HG02852 (cell line): Measurements from ENCODE around the gene WRNIP1.
"Not testable (repeated sequence)": the region's sequence is repeated elsewhere in the genome, so short reads cannot be mapped to it uniquely, and the experiment has no call there.

Source experiments
- ATAC-seq: cut with Tn5 transposase; IDR thresholded peaks from one replicate; pipeline ENCODE4 v1.9.1; 2021; ENCODE audit warnings: mild to moderate bottlenecking, moderate library complexity; ENCODE audit not compliant: unreplicated experiment

WRNIP1 gene

DNA sequence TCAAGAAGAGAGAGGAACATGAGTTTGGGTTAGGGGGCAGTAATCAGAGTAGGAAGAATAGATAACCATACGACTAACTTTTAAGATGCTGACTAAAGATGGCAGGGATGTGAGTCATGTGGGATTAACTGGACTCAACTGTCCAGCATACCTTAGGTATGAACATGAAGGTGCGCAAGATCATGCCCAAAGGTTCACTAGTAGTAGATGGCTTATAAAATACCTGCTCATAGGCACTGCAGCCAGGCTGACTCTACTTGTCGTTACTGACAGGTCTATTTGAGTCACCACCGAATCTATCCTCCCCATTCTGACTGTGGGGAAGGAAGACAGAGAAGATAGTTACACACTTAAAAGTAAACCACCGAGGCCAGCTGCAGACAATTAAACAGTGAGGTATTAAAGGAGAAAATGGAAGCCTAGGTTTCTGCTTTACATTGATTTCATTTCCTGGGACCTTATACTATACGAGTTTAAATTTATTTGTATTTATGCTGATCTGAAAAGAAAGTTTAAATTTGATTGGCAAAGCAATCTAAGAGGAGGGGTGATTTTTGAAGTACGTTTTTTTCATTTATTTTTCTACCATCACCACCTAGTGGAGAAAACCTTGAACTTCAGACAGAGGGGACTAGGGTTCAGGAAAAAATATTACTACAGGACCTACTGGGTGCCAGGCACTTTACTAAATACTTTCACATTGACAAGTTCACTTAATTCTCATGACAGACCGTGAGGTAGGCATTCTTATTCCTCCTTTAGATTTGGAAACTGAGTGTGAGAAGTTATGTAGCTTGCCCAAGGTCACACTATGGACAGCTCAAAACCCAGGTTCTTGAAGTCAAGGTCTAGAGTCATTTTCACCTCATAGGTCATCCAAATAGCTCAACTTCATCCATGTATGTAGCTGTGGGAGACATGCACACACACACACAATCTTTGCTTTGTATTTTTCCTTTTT lies 4.0 kb upstream of the WRNIP1 start:
- no peak for ATAC-seq

DNA sequence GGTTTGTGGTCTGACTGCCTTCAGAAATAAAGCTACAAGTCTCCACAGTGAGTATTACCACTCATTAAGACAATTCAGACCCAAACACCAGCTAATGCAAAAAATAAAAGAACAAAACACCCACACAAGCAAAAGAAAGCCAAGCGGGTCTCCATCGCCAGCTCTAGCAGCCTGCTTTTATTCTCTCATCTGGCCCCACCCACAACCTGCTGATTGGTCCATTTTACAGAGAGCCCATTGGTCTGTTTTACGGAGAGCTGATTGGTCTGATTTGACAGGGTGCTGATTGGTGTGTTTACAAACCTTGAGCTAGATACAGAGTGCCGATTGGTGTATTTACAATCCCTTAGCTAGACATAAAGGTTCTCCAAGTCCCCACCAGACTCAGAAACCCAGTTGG lies 2.3 kb upstream of the WRNIP1 start:
- not testable (repeated sequence) for ATAC-seq

DNA sequence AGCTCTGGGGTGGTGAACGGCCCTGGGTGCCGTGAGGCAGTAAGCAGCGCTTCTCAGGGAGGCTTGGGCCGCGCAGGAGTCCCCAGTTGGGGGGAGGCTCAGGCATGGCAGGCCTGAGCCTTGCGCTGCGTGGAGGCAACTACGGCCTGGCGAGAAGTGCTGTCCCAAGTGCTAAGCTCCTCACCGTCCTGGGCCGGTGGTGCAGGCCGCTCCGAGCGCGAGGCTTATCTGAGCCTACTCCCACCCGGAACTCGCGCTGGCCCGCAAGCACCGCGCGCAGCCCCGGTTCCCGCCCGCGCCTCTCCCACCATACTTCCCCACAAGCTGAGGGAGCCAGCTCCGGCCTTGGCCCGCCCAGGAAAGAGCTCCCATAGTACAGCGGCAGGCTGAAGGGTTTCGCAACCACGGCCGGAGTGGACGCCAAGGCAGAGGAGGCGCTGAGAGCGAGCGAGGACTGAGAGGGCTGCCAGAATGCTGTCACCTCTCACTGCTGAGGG lies 1.8 kb upstream of the WRNIP1 start:
- ATAC-seq = no peak

GRCh38 chr6:2763876-2764540 lies 1.2 kb upstream of the WRNIP1 start:
- no peak for ATAC-seq

DNA sequence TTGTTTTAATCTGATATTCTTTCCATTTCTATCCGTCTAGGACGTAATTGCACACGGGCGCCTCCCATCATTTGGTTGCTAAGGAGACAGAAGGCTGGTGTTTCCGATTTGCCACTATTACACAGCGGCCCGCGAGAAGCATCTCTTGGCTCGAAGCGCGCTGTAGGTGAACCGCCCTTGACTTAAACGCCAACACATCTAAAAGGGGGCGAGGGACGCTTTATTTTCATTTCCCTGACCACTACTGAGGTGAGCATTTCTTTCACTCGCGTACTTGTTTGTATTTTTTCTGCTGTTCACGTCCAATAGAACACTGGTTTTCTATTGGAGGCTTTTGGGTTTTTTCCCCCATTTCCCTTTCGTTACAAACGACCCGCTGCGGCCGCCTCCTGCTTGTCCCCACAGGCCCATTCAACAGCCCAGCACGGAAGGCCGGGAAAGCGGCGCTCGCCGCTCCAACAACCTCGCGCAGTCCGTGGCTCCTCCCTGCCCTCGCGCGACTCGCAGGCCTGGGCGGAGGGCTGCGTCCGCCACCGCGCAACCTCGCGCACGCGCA lies 505 bp upstream of the WRNIP1 start:
- ATAC-seq = peak; percentile 59

DNA sequence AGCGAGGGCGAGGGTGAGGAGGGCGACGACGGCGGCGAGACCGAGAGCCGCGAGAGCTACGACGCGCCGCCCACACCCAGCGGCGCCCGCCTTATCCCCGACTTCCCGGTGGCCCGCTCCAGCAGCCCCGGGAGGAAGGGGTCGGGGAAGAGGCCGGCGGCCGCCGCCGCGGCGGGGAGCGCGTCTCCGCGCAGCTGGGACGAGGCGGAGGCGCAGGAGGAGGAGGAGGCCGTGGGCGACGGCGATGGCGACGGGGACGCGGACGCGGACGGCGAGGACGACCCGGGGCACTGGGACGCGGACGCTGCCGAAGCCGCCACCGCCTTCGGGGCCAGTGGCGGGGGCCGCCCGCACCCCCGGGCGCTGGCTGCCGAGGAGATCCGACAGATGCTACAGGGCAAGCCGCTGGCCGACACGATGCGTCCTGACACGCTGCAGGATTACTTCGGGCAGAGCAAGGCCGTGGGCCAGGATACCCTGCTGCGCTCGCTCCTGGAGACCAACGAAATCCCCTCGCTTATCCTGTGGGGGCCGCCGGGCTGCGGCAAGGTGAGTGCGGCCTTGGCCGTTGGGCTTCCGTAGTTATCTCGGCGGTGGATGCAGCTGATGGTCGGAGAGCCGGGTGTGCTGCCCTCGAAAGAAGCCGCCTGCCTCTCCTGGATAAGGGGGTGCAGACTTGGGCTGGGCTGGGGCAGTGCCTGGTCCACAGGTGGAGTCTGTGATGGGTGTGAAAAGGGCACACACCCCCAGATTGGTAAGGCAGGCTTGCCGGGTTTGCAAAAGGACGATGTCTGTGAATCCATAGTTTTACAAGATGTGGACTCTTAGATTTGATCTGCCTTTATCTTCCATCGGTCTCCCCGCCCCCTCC lies 938 bp downstream of the WRNIP1 start:
- ATAC-seq = peak; percentile 2

GRCh38 chr6:2766767-2767656 lies 1.8 kb downstream of the WRNIP1 start:
- ATAC-seq = no peak

DNA sequence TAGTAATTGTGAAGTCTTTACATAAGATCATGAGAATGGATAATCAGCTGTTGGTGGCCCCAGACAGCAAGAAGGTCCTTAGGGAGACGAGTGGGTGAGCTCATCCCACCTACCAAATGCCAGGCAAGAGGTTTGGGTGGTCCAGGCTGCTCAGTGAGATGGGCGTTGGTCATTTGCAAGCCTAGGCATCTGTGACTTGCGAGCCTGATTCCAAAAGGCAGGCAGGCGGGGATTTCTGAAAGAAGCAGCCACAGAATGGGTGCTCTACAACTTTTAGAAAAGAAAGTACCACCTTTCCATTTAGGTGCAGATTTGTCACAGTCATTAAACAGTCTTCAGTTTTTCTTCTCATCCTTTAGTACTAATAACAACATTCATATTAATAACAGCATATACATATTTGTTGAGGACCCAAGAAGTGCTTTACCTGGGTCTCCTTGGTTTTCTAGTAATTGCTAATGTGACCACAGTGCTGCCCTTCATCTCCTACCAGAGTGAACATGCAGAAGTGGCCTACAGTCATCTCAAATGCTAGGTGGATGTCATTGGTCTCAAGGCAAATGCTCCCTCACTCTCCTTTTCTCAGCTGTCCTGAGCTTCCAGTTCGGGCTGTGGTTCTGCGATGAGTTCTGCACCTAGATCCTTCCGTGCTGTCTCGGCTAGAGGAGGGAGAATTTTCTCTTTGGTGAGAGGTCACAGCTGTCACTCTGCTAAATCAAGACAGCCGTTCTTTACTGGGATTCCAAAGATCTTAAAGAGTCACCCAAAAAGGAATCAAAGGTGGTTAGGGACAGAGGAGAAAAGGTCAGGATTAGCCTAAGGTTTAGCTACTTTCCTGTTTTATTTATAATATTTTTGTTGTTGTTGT lies 2.7 kb downstream of the WRNIP1 start:
- no peak for ATAC-seq

- ATAC-seq = no peak
Observed at GRCh38 chr6:2768696-2769095, 3.5 kb downstream of the WRNIP1 start.

GRCh38 chr6:2770171-2770570 lies 5.0 kb downstream of the WRNIP1 start:
- ATAC-seq = no peak

- ATAC-seq = no peak
Observed at GRCh38 chr6:2771079-2771478, 5.9 kb downstream of the WRNIP1 start.

DNA sequence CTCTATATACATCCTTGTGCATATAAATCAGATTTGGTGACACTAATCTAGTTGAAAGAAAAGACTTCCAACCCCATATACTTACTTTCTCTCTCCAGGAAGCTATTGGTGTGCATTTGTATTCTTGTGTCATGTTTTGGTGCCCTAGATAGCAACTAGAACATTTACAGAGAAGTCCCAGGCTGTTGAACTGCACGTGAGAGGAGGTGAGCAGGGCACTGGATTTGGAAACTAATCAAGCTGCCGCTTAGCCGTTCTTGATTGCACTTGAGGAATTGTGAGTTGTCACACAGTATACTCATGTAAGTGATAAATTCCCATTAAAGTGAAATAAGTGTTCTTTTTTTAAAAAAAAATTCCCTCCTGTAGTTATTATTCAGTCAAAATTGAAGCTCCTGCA lies 7.6 kb downstream of the WRNIP1 start:
- no peak for ATAC-seq

GRCh38 chr6:2773449-2773848 lies 8.3 kb downstream of the WRNIP1 start:
- ATAC-seq = no peak

- no peak for ATAC-seq
Observed at GRCh38 chr6:2775003-2775402, 9.8 kb downstream of the WRNIP1 start.

- ATAC-seq = no peak
Observed at GRCh38 chr6:2777249-2777648, 12.1 kb downstream of the WRNIP1 start.

- no peak for ATAC-seq
Observed at GRCh38 chr6:2780102-2780737, 15.0 kb downstream of the WRNIP1 start.

DNA sequence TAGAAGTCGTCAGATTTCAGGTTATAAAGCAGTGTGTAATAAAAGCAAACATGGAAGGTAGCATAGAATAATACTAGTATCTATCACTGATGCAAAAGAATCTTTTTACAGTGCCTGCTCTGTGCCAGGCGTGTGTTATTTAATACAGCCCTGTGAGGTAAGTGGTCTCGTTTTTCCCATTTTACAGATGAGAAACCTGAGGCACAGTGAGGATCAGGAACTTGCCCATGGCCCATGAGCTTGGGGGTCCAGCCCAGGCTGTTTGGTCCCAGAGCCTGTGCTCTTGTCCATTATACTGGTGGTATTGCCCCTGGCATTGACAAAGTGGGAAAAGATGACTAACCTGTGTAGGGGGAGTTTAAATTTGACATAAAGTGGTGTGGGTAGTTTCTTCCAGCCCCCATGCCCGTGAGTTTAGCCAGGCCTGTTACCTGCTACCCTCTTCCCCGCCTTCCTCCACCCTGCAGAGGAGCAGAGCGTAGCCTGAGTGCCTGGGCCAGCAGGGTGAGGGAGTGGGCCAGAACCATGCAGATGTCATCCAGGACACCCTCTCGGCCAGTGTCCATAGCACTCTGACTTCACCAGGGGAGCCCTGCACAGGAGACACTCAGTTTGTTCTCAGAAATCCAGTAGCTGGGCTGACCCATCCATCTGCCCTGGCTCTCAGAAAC lies 16.6 kb downstream of the WRNIP1 start:
- no peak for ATAC-seq

- no peak for ATAC-seq
Observed at GRCh38 chr6:2782356-2782708, 17.1 kb downstream of the WRNIP1 start.
